Measurements from ENCODE around the gene DLX3. TPM values are rescaled to one million over a fixed set of nuclear protein-coding genes. Genes with fewer than 3 reads are reported as not detected.

DLX3 gene
- total RNA-seq, 3 donors from 2014 or later (not counting 1 experiment from before 2014, with no cell fraction given): not detected

DNA sequence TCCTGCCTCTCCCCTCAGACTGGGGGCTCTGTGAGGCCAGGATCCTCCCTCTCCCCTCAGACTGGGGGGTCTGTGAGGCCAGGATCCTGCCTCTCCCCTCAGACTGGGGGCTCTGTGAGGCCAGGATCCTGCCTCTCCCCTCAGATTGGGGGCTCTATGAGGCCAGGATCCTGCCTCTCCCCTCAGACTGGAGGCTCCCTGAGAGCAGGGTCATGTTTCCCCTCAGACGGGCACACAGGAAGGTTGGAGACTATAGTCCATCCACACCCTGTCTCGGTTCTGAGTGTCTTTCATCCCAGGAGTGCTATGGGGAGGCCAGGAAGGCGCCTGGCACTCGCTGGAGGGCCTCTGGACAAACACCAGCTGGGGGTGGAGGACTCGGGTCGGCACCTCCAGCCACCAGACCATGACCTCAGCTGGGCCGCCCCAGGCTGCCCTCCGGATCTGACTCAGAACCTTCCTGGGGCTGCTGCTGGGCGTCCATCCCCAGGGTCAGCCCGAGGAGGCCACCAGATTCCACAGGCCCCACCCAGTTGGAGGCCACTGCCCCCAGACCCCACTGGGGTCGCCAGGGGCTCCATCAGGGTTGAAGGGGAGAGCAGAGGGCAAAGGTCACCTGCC is 48.0 kb downstream of the DLX3 start:
- H3K36me3 ChIP-seq (ENCODE audit: control insufficient read depth, insufficient read depth, low read length): no peaks in the 10 kb centered on the region
- Mint-ChIP-seq H3K36me3 (no peaks in the 10 kb centered on the region), H3K27me3 (ENCODE audit: low read depth in 2 of 2) (peaks cover 34 to 44% of the 10 kb centered on the region in 2 donors), H3K9me3 (no peaks in the 10 kb centered on the region), H3K4me3 (no peak overlapping the region), H3K27ac (no peak overlapping the region), H3K4me1 (no peaks in the 10 kb centered on the region)
- WGBS (ENCODE audit: insufficient coverage): 78% methylated on average over 11 of the region's 11 CpGs
- no peak overlapping the region for H3K4me3 ChIP-seq (ENCODE audit: low read length)
- no peaks in the 10 kb centered on the region for H3K4me1 ChIP-seq (ENCODE audit: control insufficient read depth, insufficient read depth, low read length)
- no peak for DNase-seq
- no peak overlapping the region for H3K27ac ChIP-seq (ENCODE audit: low read length)
- TF ChIP-seq, protein P1, sequence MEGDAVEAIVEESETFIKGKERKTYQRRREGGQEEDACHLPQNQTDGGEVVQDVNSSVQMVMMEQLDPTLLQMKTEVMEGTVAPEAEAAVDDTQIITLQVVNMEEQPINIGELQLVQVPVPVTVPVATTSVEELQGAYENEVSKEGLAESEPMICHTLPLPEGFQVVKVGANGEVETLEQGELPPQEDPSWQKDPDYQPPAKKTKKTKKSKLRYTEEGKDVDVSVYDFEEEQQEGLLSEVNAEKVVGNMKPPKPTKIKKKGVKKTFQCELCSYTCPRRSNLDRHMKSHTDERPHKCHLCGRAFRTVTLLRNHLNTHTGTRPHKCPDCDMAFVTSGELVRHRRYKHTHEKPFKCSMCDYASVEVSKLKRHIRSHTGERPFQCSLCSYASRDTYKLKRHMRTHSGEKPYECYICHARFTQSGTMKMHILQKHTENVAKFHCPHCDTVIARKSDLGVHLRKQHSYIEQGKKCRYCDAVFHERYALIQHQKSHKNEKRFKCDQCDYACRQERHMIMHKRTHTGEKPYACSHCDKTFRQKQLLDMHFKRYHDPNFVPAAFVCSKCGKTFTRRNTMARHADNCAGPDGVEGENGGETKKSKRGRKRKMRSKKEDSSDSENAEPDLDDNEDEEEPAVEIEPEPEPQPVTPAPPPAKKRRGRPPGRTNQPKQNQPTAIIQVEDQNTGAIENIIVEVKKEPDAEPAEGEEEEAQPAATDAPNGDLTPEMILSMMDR (IDR thresholded peaks at IDR 0.05): no peak
- no peak for ATAC-seq
- intact Hi-C loops (cut with micrococcal nuclease): no loop called here
- H3K9me3 ChIP-seq (ENCODE audit: control insufficient read depth, insufficient read depth, low read length): no peaks in the 10 kb centered on the region
- no peaks in the 10 kb centered on the region for H3K27me3 ChIP-seq (ENCODE audit: control insufficient read depth, insufficient read depth, low read length)

GRCh38 chr17:49946208-49946607 is 48.8 kb downstream of the DLX3 start:
- Mint-ChIP-seq H3K4me3 (no peak overlapping the region), H3K27me3 (ENCODE audit: low read depth in 2 of 2) (peaks cover 33 to 47% of the 10 kb centered on the region in 2 donors), H3K27ac (no peak overlapping the region), H3K36me3 (no peaks in the 10 kb centered on the region), H3K9me3 (no peaks in the 10 kb centered on the region), H3K4me1 (no peaks in the 10 kb centered on the region)
- H3K36me3 ChIP-seq (ENCODE audit: control insufficient read depth, insufficient read depth, low read length): no peaks in the 10 kb centered on the region
- no peaks in the 10 kb centered on the region for H3K4me1 ChIP-seq (ENCODE audit: control insufficient read depth, insufficient read depth, low read length)
- no peak overlapping the region for H3K4me3 ChIP-seq (ENCODE audit: low read length)
- no peaks in the 10 kb centered on the region for H3K9me3 ChIP-seq (ENCODE audit: control insufficient read depth, insufficient read depth, low read length)
- WGBS (ENCODE audit: insufficient coverage): 76% methylated on average over 8 of the region's 8 CpGs
- intact Hi-C loops (cut with micrococcal nuclease): no loop called here
- no peaks in the 10 kb centered on the region for H3K27me3 ChIP-seq (ENCODE audit: control insufficient read depth, insufficient read depth, low read length)
- ATAC-seq (no peak), DNase-seq (no peak)
- TF ChIP-seq, protein P1 (IDR thresholded peaks at IDR 0.05): no peak
- no peak overlapping the region for H3K27ac ChIP-seq (ENCODE audit: low read length)

GRCh38 chr17:49944273-49944870 is 50.7 kb downstream of the DLX3 start:
- Mint-ChIP-seq H3K9me3 (no peaks in the 10 kb centered on the region), H3K27me3 (ENCODE audit: low read depth in 2 of 2) (peaks cover 30 to 37% of the 10 kb centered on the region in 2 donors), H3K27ac (no peak overlapping the region), H3K36me3 (no peaks in the 10 kb centered on the region), H3K4me3 (no peak overlapping the region), H3K4me1 (no peaks in the 10 kb centered on the region)
- intact Hi-C loops (cut with micrococcal nuclease): no loop called here
- H3K36me3 ChIP-seq (ENCODE audit: control insufficient read depth, insufficient read depth, low read length): no peaks in the 10 kb centered on the region
- no peak for ATAC-seq
- TF ChIP-seq, protein P1 (IDR thresholded peaks at IDR 0.05): no peak
- H3K27me3 ChIP-seq (ENCODE audit: control insufficient read depth, insufficient read depth, low read length): no peaks in the 10 kb centered on the region
- H3K4me3 ChIP-seq (ENCODE audit: low read length): no peak overlapping the region
- DNase-seq: no peak
- H3K4me1 ChIP-seq (ENCODE audit: control insufficient read depth, insufficient read depth, low read length): peaks cover 2% of the 10 kb centered on the region
- WGBS (ENCODE audit: insufficient coverage): 43% methylated on average over 26 of the region's 26 CpGs
- H3K27ac ChIP-seq (ENCODE audit: low read length): no peak overlapping the region
- no peaks in the 10 kb centered on the region for H3K9me3 ChIP-seq (ENCODE audit: control insufficient read depth, insufficient read depth, low read length)

DNA sequence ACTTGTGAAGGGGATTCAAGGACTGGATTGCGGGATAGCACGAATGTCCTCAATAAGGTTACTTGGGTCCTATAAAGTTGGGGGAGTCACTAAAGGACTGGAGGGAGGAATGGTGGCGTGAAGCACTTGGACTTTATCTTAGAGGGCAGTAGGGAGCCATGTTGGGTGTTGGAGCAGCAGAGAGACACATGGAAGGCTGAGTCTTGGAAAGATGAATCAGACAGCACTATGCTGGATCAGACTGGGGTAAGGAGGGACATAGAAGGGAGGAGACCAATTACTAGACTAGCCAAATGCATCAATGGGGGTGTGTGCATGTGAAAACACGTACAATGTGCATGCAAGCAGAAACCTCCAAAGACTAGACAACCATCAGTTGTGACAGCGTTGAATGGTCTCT is 52.1 kb downstream of the DLX3 start:
- Histone ChIP-seq H3K27me3 (ENCODE audit: control insufficient read depth, insufficient read depth, low read length) (no peaks in the 10 kb centered on the region), H3K27ac (ENCODE audit: low read length) (no peak overlapping the region), H3K36me3 (ENCODE audit: control insufficient read depth, insufficient read depth, low read length) (no peaks in the 10 kb centered on the region), H3K4me1 (ENCODE audit: control insufficient read depth, insufficient read depth, low read length) (peaks cover 2% of the 10 kb centered on the region), H3K4me3 (ENCODE audit: low read length) (no peak overlapping the region), H3K9me3 (ENCODE audit: control insufficient read depth, insufficient read depth, low read length) (no peaks in the 10 kb centered on the region)
- Mint-ChIP-seq H3K9me3 (no peaks in the 10 kb centered on the region), H3K4me1 (no peaks in the 10 kb centered on the region), H3K4me3 (no peak overlapping the region), H3K27me3 (ENCODE audit: low read depth in 2 of 2) (peaks cover 37 to 38% of the 10 kb centered on the region in 2 donors), H3K36me3 (no peaks in the 10 kb centered on the region), H3K27ac (no peak overlapping the region)
- WGBS (ENCODE audit: insufficient coverage): 83% methylated on average over 5 of the region's 5 CpGs
- intact Hi-C loops (cut with micrococcal nuclease): no loop called here
- TF ChIP-seq, protein P1 (IDR thresholded peaks at IDR 0.05): no peak
- DNase-seq (no peak), ATAC-seq (no peak)
